ENCODE results near the gene BCL10. TPM values are rescaled to one million over a fixed set of nuclear protein-coding genes. Genes with fewer than 3 reads are reported as not detected.

BCL10 gene
- total RNA-seq, 1 donor from 2014 or later, result 24.9 TPM

DNA sequence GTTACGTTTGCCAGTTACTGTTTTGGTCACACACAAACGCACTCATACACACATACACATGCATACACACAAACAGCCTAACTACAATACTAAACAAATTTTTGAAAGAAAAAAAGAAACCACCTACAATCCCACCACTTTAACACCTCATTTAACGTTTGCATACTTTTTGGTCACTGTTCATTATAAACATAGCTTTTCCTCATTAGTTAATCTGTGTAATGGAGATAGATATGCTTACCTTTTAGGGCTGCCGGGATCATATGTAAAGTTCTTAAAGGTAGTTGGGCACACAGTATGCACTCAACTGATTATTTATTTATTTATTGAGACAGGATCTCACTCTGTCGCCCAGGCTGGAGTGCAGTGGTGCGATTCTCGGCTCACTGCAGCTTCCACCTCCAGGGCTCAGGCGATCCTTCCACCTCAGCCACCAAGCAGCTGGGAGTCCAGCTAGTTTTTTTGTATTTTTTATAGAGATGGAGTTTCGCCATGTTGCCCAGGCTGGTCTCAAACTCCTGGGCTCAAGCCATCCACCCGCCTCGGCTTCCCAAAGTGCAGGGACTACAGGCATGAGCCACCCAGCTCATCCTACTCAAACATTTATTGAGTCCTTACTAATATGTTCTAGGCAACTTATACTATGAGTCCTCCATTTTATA lies 677 bp upstream of the BCL10 start:
- H3K27me3 Mint-ChIP-seq (ENCODE audit: low read depth), result no peaks in the 10 kb centered on the region
- H3K4me1 Mint-ChIP-seq (ENCODE audit: low read depth), result peaks cover 52% of the 10 kb centered on the region
- TF ChIP-seq, protein P1, sequence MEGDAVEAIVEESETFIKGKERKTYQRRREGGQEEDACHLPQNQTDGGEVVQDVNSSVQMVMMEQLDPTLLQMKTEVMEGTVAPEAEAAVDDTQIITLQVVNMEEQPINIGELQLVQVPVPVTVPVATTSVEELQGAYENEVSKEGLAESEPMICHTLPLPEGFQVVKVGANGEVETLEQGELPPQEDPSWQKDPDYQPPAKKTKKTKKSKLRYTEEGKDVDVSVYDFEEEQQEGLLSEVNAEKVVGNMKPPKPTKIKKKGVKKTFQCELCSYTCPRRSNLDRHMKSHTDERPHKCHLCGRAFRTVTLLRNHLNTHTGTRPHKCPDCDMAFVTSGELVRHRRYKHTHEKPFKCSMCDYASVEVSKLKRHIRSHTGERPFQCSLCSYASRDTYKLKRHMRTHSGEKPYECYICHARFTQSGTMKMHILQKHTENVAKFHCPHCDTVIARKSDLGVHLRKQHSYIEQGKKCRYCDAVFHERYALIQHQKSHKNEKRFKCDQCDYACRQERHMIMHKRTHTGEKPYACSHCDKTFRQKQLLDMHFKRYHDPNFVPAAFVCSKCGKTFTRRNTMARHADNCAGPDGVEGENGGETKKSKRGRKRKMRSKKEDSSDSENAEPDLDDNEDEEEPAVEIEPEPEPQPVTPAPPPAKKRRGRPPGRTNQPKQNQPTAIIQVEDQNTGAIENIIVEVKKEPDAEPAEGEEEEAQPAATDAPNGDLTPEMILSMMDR (IDR thresholded peaks at IDR 0.05), result no peak
- peak overlapping the region; percentile 95 for H3K27ac Mint-ChIP-seq (ENCODE audit: unreplicated experiment)
- H3K9me3 Mint-ChIP-seq (ENCODE audit: low read depth), result no peaks in the 10 kb centered on the region
- peaks cover 6% of the 10 kb centered on the region for H3K36me3 Mint-ChIP-seq (ENCODE audit: low read depth)
- no peak for DNase-seq (ENCODE audit: low spot score)
- H3K4me3 Mint-ChIP-seq (ENCODE audit: unreplicated experiment), result peak overlapping the region; percentile 81

GRCh38 chr1:85275701-85276214 lies 674 bp downstream of the BCL10 start:
- H3K4me1 Mint-ChIP-seq (ENCODE audit: low read depth), result peaks cover 52% of the 10 kb centered on the region
- TF ChIP-seq, protein P1 (IDR thresholded peaks at IDR 0.05), result no peak

DNA sequence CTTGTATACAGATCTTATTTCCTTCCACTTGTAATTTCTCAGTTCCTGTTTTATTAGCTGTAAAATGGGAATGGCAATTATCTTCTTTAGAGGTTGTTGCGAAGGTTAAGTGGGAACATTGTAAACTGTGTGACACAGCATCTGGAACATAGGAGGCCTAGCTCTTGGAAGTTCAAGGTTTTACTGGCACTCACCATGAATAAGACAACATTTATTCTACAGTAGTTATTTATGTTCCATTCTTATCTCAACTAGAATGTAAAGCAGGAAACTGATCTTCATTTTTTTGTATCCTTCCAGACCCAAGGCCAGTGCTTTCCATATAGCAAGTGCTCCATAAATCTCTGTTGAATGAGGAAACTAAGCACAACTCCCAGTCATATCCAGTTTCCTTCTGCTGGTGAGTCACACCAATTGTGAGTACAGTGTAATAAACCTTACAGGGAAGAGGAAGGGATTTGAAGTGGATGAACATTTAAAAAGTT lies 1.4 kb downstream of the BCL10 start:
- no peaks in the 10 kb centered on the region for H3K27me3 Mint-ChIP-seq (ENCODE audit: low read depth)
- H3K4me1 Mint-ChIP-seq (ENCODE audit: low read depth), result peaks cover 52% of the 10 kb centered on the region
- peak overlapping the region; percentile 81 for H3K4me3 Mint-ChIP-seq (ENCODE audit: unreplicated experiment)
- H3K27ac Mint-ChIP-seq (ENCODE audit: unreplicated experiment), result peak overlapping the region; percentile 95
- no peak for DNase-seq (ENCODE audit: low spot score)
- TF ChIP-seq, protein P1 (IDR thresholded peaks at IDR 0.05), result no peak
- peaks cover 10% of the 10 kb centered on the region for H3K36me3 Mint-ChIP-seq (ENCODE audit: low read depth)
- no peaks in the 10 kb centered on the region for H3K9me3 Mint-ChIP-seq (ENCODE audit: low read depth)

More at GRCh38 chr1:85275701-85276214, 674 bp downstream of the BCL10 start:
- Mint-ChIP-seq H3K27ac (ENCODE audit: unreplicated experiment) (peak overlapping the region; percentile 95), H3K36me3 (ENCODE audit: low read depth) (peaks cover 7% of the 10 kb centered on the region), H3K27me3 (ENCODE audit: low read depth) (no peaks in the 10 kb centered on the region), H3K4me3 (ENCODE audit: unreplicated experiment) (peak overlapping the region; percentile 81), H3K9me3 (ENCODE audit: low read depth) (no peaks in the 10 kb centered on the region)
- no peak for DNase-seq (ENCODE audit: low spot score)

DNA sequence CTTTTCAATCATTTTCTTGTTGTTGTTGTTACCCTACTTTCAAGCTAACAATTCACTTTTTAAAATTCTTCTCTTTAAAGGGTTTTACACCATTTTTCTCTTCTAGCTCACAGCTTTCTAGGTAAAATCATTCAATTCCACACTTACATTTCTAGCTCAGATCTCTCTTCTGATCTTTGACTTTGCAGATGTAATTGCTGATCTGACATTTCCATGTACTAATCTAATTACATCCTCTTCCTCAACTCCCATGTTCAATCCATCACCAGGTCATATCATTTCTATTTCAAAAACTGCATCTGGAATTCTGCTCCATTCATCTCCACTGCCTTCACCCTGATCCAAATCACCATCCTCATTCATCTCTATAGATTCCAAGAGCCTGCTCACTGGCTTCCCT lies 3.0 kb downstream of the BCL10 start:
- Mint-ChIP-seq H3K4me1 (ENCODE audit: low read depth) (peaks cover 38% of the 10 kb centered on the region), H3K27ac (ENCODE audit: unreplicated experiment) (no peak overlapping the region), H3K4me3 (ENCODE audit: unreplicated experiment) (no peak overlapping the region), H3K9me3 (ENCODE audit: low read depth) (no peaks in the 10 kb centered on the region), H3K36me3 (ENCODE audit: low read depth) (peaks cover 16% of the 10 kb centered on the region), H3K27me3 (ENCODE audit: low read depth) (no peaks in the 10 kb centered on the region)
- TF ChIP-seq, protein P1 (IDR thresholded peaks at IDR 0.05), result no peak
- no peak for DNase-seq (ENCODE audit: low spot score)

GRCh38 chr1:85268801-85269585 lies 7.4 kb downstream of the BCL10 start:
- peaks cover 25% of the 10 kb centered on the region for H3K36me3 Mint-ChIP-seq (ENCODE audit: low read depth)
- H3K4me3 Mint-ChIP-seq (ENCODE audit: unreplicated experiment), result no peak overlapping the region
- no peaks in the 10 kb centered on the region for H3K27me3 Mint-ChIP-seq (ENCODE audit: low read depth)
- TF ChIP-seq, protein P1 (IDR thresholded peaks at IDR 0.05), result no peak
- no peak overlapping the region for H3K27ac Mint-ChIP-seq (ENCODE audit: unreplicated experiment)
- no peak for DNase-seq (ENCODE audit: low spot score)
- no peaks in the 10 kb centered on the region for H3K9me3 Mint-ChIP-seq (ENCODE audit: low read depth)
- peaks cover 18% of the 10 kb centered on the region for H3K4me1 Mint-ChIP-seq (ENCODE audit: low read depth)

Measured in chondrocyte (in vitro differentiated cells).